Calu3 (cell line): ENCODE data around the gene C21orf91. TPM values are rescaled to one million over a fixed set of nuclear protein-coding genes. Genes with fewer than 3 reads are reported as not detected.
A peak's percentile ranks its signal among the peaks of the same experiment; 100 is the strongest.

Experiments used
- BruUV-seq: library from RNA; stranded (reverse); fragments of 400-500 nt; replicated peaks from 2 replicates; lab custom pipeline; 2021; lab: Mats Ljungman, UMichigan
- CTCF ChIA-PET: fragments of 300-600 bp; sonication (Branson Sonifier 250); formaldehyde crosslinking; loops from one replicate; lab custom pipeline; 2022; ENCODE audit warnings: antibody characterized with exemption; lab: Charles Lee
- DNase-seq: peaks from one replicate; pipeline ENCODE4 v3.0.0; 2022
- H3K27ac Mint-ChIP-seq: one replicate; pipeline ENCODE4 v1.8.0; 2022; ENCODE audit warnings: mixed read lengths; ENCODE audit not compliant: unreplicated experiment
- H3K27me3 Mint-ChIP-seq: one replicate; pipeline ENCODE4 v1.8.0; 2022; ENCODE audit warnings: mixed read lengths; ENCODE audit not compliant: unreplicated experiment
- H3K36me3 Mint-ChIP-seq: one replicate; pipeline ENCODE4 v1.8.0; 2022; ENCODE audit warnings: mild to moderate bottlenecking, moderate library complexity, mixed read lengths; ENCODE audit not compliant: insufficient read depth, unreplicated experiment
- H3K4me1 Mint-ChIP-seq: one replicate; pipeline ENCODE4 v1.8.0; 2022; ENCODE audit warnings: mild to moderate bottlenecking, low read depth, mixed read lengths; ENCODE audit not compliant: unreplicated experiment
- H3K4me3 Mint-ChIP-seq: one replicate; pipeline ENCODE4 v1.8.0; 2022; ENCODE audit warnings: mild to moderate bottlenecking, low read depth, moderate library complexity, mixed read lengths; ENCODE audit not compliant: unreplicated experiment
- H3K9me3 Mint-ChIP-seq: one replicate; pipeline ENCODE4 v1.8.0; 2022; ENCODE audit warnings: low read depth, mixed read lengths; ENCODE audit not compliant: unreplicated experiment
- CTCF ChIP-seq: fragments of 200-600 bp; IDR thresholded peaks from one replicate; pipeline ENCODE4 v1.8.0; 2022; ENCODE audit warnings: antibody characterized with exemption; ENCODE audit not compliant: unreplicated experiment
- intact Hi-C: fragments of 100-400 bp; cut with micrococcal nuclease; formaldehyde crosslinking; loops from one replicate; pipeline ENCODE4 v1.10.0; 2022; ENCODE audit not compliant: unreplicated experiment
- total RNA-seq: library from RNA; stranded (reverse); gene quantifications from 2 replicates; pipeline ENCODE4 v1.2.3, GENCODE V29; 2022

C21orf91 gene
- total RNA-seq, 1 experiment from 2014 or later = 9.6 TPM

GRCh38 chr21:17821121-17821520 is 2.0 kb upstream of the C21orf91 start:
- H3K27ac Mint-ChIP-seq = no peak overlapping the region
- no peak for DNase-seq
- intact Hi-C loops = no loop called here
- no peaks in the 10 kb centered on the region for H3K27me3 Mint-ChIP-seq
- BruUV-seq = no TSS peak
- H3K4me3 Mint-ChIP-seq = no peak overlapping the region
- H3K9me3 Mint-ChIP-seq = peaks cover 3% of the 10 kb centered on the region
- H3K4me1 Mint-ChIP-seq = no peaks in the 10 kb centered on the region
- no peak for TF ChIP-seq CTCF
- CTCF ChIA-PET = no interaction called here
- peaks cover 21% of the 10 kb centered on the region for H3K36me3 Mint-ChIP-seq

GRCh38 chr21:17819877-17820229 is 697 bp upstream of the C21orf91 start:
- intact Hi-C loops = loop anchor here (10.0 kb wide), 1 partner anchor 135 kb away; no protein-coding TSS in a partner anchor
- H3K27ac Mint-ChIP-seq = peak overlapping the region; percentile 100
- peak overlapping the region; percentile 86 for H3K4me3 Mint-ChIP-seq
- BruUV-seq = TSS peak; percentile 30
- CTCF ChIA-PET = no interaction called here
- no peak for TF ChIP-seq CTCF
- no peaks in the 10 kb centered on the region for H3K9me3 Mint-ChIP-seq
- no peak for DNase-seq
- H3K27me3 Mint-ChIP-seq = no peaks in the 10 kb centered on the region
- H3K4me1 Mint-ChIP-seq = no peaks in the 10 kb centered on the region
- peaks cover 21% of the 10 kb centered on the region for H3K36me3 Mint-ChIP-seq

GRCh38 chr21:17818186-17819113 is 706 bp downstream of the C21orf91 start:
- BruUV-seq = TSS peak; percentile 51
- intact Hi-C loops = loop anchor here (10.0 kb wide), 1 partner anchor 134 kb away; no protein-coding TSS in a partner anchor
- no peaks in the 10 kb centered on the region for H3K9me3 Mint-ChIP-seq
- DNase-seq = peak; percentile 13
- H3K27ac Mint-ChIP-seq = no peak overlapping the region
- peak overlapping the region; percentile 86 for H3K4me3 Mint-ChIP-seq
- peaks cover 21% of the 10 kb centered on the region for H3K36me3 Mint-ChIP-seq
- no peaks in the 10 kb centered on the region for H3K27me3 Mint-ChIP-seq
- H3K4me1 Mint-ChIP-seq = no peaks in the 10 kb centered on the region
- TF ChIP-seq CTCF = no peak
- CTCF ChIA-PET = no interaction called here

- no peak overlapping the region for H3K27ac Mint-ChIP-seq
- no TSS peak for BruUV-seq
- H3K36me3 Mint-ChIP-seq = peaks cover 12% of the 10 kb centered on the region
These were observed 5.8 kb downstream of the C21orf91 start for GRCh38 chr21:17813353-17813752.

More at GRCh38 chr21:17813353-17813752, 5.8 kb downstream of the C21orf91 start:
- H3K9me3 Mint-ChIP-seq = peaks cover 2% of the 10 kb centered on the region
- no peaks in the 10 kb centered on the region for H3K27me3 Mint-ChIP-seq
- DNase-seq = no peak
- no peak overlapping the region for H3K4me3 Mint-ChIP-seq
- intact Hi-C loops = loop anchor here (10.0 kb wide), 1 partner anchor 129 kb away; no protein-coding TSS in a partner anchor
- TF ChIP-seq CTCF = no peak
- H3K4me1 Mint-ChIP-seq = no peaks in the 10 kb centered on the region
- CTCF ChIA-PET = no interaction called here
